ENCODE data around the gene IL21.

Gene IL21

DNA sequence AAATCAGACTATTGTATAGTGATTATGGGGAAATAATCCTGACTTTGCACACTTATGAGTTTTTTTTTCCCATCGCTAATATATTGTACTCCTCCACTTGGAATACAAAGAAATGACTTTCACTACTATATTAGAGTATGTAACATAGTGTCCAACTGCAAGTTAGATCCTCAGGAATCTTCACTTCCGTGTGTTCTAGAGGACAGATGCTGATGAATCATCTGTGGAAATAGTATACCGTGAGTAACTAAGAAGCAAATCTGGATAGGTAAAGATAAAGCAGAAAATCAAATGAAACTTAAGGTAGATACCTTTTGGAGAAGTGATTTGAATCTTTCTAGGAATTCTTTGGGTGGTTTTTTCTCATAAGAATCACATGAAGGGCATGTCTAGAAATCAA lies 8.3 kb downstream of the IL21 start:
- Histone ChIP-seq H3K9me2 (replicated peaks; ENCODE audit: control insufficient read depth, low read length) (no peaks in the 10 kb centered on the region), H3K79me2 (ENCODE audit: control insufficient read depth, low read length) (no peaks in the 10 kb centered on the region), H3K36me3 (ENCODE audit: control insufficient read depth, low read length) (no peaks in the 10 kb centered on the region), H3K4me2 (ENCODE audit: low read length) (no peak overlapping the region), H3F3A (ENCODE audit: control insufficient read depth, insufficient read depth) (no peaks in the 10 kb centered on the region), H3K4me1 (ENCODE audit: control insufficient read depth, low read length) (no peaks in the 10 kb centered on the region), H3K27me3 (ENCODE audit: control insufficient read depth, low read length) (no peaks in the 10 kb centered on the region), H3K4me3 (ENCODE audit: low read length) (no peak overlapping the region), H3K27ac (ENCODE audit: low read depth, low read length) (no peak overlapping the region), H3K9me3 (ENCODE audit: control insufficient read depth, insufficient read depth, low read length) (no peaks in the 10 kb centered on the region), H4K20me1 (ENCODE audit: control insufficient read depth, insufficient read depth, low read depth, low read length) (no peaks in the 10 kb centered on the region)
- TF ChIP-seq, protein P1, sequence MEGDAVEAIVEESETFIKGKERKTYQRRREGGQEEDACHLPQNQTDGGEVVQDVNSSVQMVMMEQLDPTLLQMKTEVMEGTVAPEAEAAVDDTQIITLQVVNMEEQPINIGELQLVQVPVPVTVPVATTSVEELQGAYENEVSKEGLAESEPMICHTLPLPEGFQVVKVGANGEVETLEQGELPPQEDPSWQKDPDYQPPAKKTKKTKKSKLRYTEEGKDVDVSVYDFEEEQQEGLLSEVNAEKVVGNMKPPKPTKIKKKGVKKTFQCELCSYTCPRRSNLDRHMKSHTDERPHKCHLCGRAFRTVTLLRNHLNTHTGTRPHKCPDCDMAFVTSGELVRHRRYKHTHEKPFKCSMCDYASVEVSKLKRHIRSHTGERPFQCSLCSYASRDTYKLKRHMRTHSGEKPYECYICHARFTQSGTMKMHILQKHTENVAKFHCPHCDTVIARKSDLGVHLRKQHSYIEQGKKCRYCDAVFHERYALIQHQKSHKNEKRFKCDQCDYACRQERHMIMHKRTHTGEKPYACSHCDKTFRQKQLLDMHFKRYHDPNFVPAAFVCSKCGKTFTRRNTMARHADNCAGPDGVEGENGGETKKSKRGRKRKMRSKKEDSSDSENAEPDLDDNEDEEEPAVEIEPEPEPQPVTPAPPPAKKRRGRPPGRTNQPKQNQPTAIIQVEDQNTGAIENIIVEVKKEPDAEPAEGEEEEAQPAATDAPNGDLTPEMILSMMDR (IDR thresholded peaks at IDR 0.05; ENCODE audit: low read depth, low read length, poor library complexity, severe bottlenecking): no peak
- no peak for TF ChIP-seq EZH2phosphoT487 (IDR thresholded peaks at IDR 0.05; ENCODE audit: borderline replicate concordance, low read length)

DNA sequence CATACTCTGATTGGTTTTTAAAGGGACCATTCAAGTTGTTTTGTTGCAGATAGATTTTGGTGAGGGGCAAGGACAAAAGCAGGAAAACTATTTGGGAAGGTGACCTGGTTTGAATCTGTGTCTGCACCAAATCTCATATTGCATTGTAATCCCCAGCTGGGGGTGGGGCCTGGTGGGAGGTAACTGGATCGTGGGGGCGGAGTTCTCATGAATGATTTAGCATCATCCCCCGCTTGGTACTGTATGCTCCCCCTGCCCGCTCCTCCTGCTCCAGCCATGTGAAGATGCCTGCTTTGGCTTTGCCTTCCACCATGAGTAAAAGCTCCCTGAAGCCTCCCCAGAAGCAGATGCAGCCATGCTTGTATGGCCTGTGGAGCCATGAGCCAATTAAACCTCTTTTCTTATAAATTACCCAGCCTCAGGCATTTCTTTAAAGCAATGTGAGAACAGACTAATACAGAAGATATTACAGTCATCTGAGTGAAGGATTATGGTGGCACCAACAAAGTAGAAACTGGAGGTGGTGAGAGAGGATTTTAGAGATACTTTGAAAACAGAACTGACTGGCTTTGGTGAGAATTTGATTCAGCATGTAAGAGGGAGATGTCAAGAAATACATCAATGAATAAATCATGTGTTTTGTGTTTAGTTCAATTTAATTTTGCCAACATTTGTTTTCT lies 14.4 kb downstream of the IL21 start:
- peaks cover 11% of the 10 kb centered on the region for H3K27me3 ChIP-seq (ENCODE audit: control insufficient read depth, low read length)
- H3K4me1 ChIP-seq (ENCODE audit: control insufficient read depth, low read length): no peaks in the 10 kb centered on the region
- no peak overlapping the region for H3K4me2 ChIP-seq (ENCODE audit: low read length)
- no peaks in the 10 kb centered on the region for H3F3A ChIP-seq (ENCODE audit: control insufficient read depth, insufficient read depth)
- no peak for TF ChIP-seq EZH2phosphoT487 (IDR thresholded peaks at IDR 0.05; ENCODE audit: borderline replicate concordance, low read length)
- TF ChIP-seq, protein P1 (IDR thresholded peaks at IDR 0.05; ENCODE audit: low read depth, low read length, poor library complexity, severe bottlenecking): no peak
- no peaks in the 10 kb centered on the region for H3K36me3 ChIP-seq (ENCODE audit: control insufficient read depth, low read length)
- no peak overlapping the region for H3K27ac ChIP-seq (ENCODE audit: low read depth, low read length)
- H3K9me3 ChIP-seq (ENCODE audit: control insufficient read depth, insufficient read depth, low read length): no peaks in the 10 kb centered on the region
- no peaks in the 10 kb centered on the region for H3K79me2 ChIP-seq (ENCODE audit: control insufficient read depth, low read length)
- no peaks in the 10 kb centered on the region for H4K20me1 ChIP-seq (ENCODE audit: control insufficient read depth, insufficient read depth, low read depth, low read length)
- no peak overlapping the region for H3K4me3 ChIP-seq (ENCODE audit: low read length)
- no peaks in the 10 kb centered on the region for H3K9me2 ChIP-seq (replicated peaks; ENCODE audit: control insufficient read depth, low read length)

DNA sequence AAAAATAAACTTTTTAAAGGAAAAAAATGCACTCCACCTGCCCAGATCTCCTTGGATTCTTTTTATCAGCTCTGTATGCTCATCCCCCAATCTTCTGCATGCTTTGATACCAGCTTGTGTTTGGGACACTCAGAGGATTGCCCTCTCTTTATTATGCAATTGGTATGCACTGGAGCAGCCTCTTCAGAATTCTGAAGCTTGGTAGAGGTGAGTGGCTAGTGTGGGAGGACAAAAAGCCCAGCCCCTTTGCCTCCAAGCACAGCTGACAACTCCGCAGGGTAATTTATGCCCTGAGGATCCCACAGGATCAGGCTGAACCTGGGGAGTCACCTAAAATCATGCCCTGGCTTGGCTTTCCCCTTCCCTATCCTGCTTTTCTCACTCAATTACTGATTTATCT lies 16.7 kb downstream of the IL21 start:
- H3K4me2 ChIP-seq (ENCODE audit: low read length): no peak overlapping the region
- no peaks in the 10 kb centered on the region for H3K36me3 ChIP-seq (ENCODE audit: control insufficient read depth, low read length)
- no peaks in the 10 kb centered on the region for H3K9me2 ChIP-seq (replicated peaks; ENCODE audit: control insufficient read depth, low read length)
- no peaks in the 10 kb centered on the region for H3K4me1 ChIP-seq (ENCODE audit: control insufficient read depth, low read length)
- H3K27ac ChIP-seq (ENCODE audit: low read depth, low read length): no peak overlapping the region
- H3F3A ChIP-seq (ENCODE audit: control insufficient read depth, insufficient read depth): no peaks in the 10 kb centered on the region
- no peaks in the 10 kb centered on the region for H3K79me2 ChIP-seq (ENCODE audit: control insufficient read depth, low read length)
- H3K4me3 ChIP-seq (ENCODE audit: low read length): no peak overlapping the region
- H3K27me3 ChIP-seq (ENCODE audit: control insufficient read depth, low read length): peaks cover 11% of the 10 kb centered on the region
- TF ChIP-seq, protein P1 (IDR thresholded peaks at IDR 0.05; ENCODE audit: low read depth, low read length, poor library complexity, severe bottlenecking): no peak
- TF ChIP-seq EZH2phosphoT487 (IDR thresholded peaks at IDR 0.05; ENCODE audit: borderline replicate concordance, low read length): no peak
- H3K9me3 ChIP-seq (ENCODE audit: control insufficient read depth, insufficient read depth, low read length): no peaks in the 10 kb centered on the region
- H4K20me1 ChIP-seq (ENCODE audit: control insufficient read depth, insufficient read depth, low read depth, low read length): no peaks in the 10 kb centered on the region
